WERI-Rb-1 (cell line): ENCODE measurements around the gene RBPJL.

Source experiments
- DNase-seq: peaks from one replicate; pipeline ENCODE4 v3.0.0-alpha.2; 2020
- H3K27ac ChIP-seq: fragments of 250-450 bp; sonication (Bioruptor Pico); 2 replicates; pipeline ENCODE4 v1.5.1; 2020; ENCODE audit warnings: mild to moderate bottlenecking, moderate library complexity
- H3K27me3 ChIP-seq: fragments of 250-450 bp; sonication (Bioruptor Pico); 2 replicates; pipeline ENCODE4 v1.5.1; 2021; ENCODE audit warnings: mild to moderate bottlenecking, low read depth, moderate library complexity; ENCODE audit not compliant: insufficient read depth, severe bottlenecking
- H3K36me3 ChIP-seq: fragments of 250-450 bp; sonication (Bioruptor Pico); 2 replicates; pipeline ENCODE4 v1.5.1; 2020; ENCODE audit warnings: mild to moderate bottlenecking, moderate library complexity
- H3K4me3 ChIP-seq: 2 replicates; pipeline ENCODE4 v1.5.1; 2011; ENCODE audit warnings: low read depth, mild to moderate bottlenecking, control low read depth, low read length
- H3K9me3 ChIP-seq: fragments of 250-450 bp; sonication (Bioruptor Pico); 2 replicates; pipeline ENCODE4 v1.5.1; 2021; ENCODE audit warnings: mild to moderate bottlenecking, moderate library complexity; ENCODE audit not compliant: severe bottlenecking
- CTCF ChIP-seq: IDR thresholded peaks from 2 replicates; pipeline ENCODE4 v1.5.1; 2011; ENCODE audit warnings: low read depth, mild to moderate bottlenecking, control low read depth, inconsistent platforms, low read length

Gene RBPJL

GRCh38 chr20:45362804-45363610, 56.4 kb downstream of the RBPJL start, which contains the start of gene SYS1:
TSS of gene SYS1 (plus strand) at chr20:45363156. CDS start at chr20:45363532, 376 bp downstream.
- peak within 1 kb of the TSS; percentile 91 for H3K27ac ChIP-seq
- no peaks in the 10 kb centered on the region for H3K9me3 ChIP-seq
- peak; percentile 99 for DNase-seq
- peak within 1 kb of the TSS; percentile 79 for H3K4me3 ChIP-seq
- TF ChIP-seq CTCF: peak; percentile 78
- peaks cover 24% of the 10 kb centered on the region for H3K36me3 ChIP-seq
- H3K27me3 ChIP-seq: no peaks in the 10 kb centered on the region

- TF ChIP-seq CTCF: no peak
- DNase-seq: no peak
- H3K9me3 ChIP-seq: no peaks in the 10 kb centered on the region
- peaks cover 28% of the 10 kb centered on the region for H3K36me3 ChIP-seq
- no peaks in the 10 kb centered on the region for H3K27me3 ChIP-seq
- H3K27ac ChIP-seq: peak overlapping the region; percentile 91
- peak overlapping the region; percentile 79 for H3K4me3 ChIP-seq
These were observed 57.2 kb downstream of the RBPJL start for GRCh38 chr20:45363611-45364492.

GRCh38 chr20:45365444-45365970, 58.9 kb downstream of the RBPJL start:
- no peak for TF ChIP-seq CTCF
- H3K27ac ChIP-seq: no peak overlapping the region
- peaks cover 28% of the 10 kb centered on the region for H3K36me3 ChIP-seq
- no peak overlapping the region for H3K4me3 ChIP-seq
- H3K9me3 ChIP-seq: no peaks in the 10 kb centered on the region
- no peak for DNase-seq
- H3K27me3 ChIP-seq: no peaks in the 10 kb centered on the region

- Histone ChIP-seq H3K4me3 (no peak overlapping the region), H3K27me3 (no peaks in the 10 kb centered on the region), H3K9me3 (no peaks in the 10 kb centered on the region), H3K27ac (no peak overlapping the region), H3K36me3 (peaks cover 30% of the 10 kb centered on the region)
- TF ChIP-seq CTCF: no peak
- no peak for DNase-seq
These were observed 59.6 kb downstream of the RBPJL start for GRCh38 chr20:45366192-45366591.

- Histone ChIP-seq H3K4me3 (no peak overlapping the region), H3K27ac (no peak overlapping the region), H3K9me3 (no peaks in the 10 kb centered on the region), H3K36me3 (peaks cover 33% of the 10 kb centered on the region), H3K27me3 (no peaks in the 10 kb centered on the region)
- no peak for DNase-seq
- no peak for TF ChIP-seq CTCF
These were observed 60.0 kb downstream of the RBPJL start for GRCh38 chr20:45366631-45367030.
